Stomach (tissue), 4 donors: ENCODE data around the gene MINAR1.

Source experiments
- CTCF ChIP-seq, 7 experiments: fragments of 450-650 bp in 4 of 7; fragments of 200-600 bp in 3 of 7; sonication (generic) in 3 of 7; IDR thresholded peaks; one replicate each; pipeline ENCODE4 v1.5.1; 2016 to 2019; ENCODE audit warnings: antibody characterized with exemption in 7 of 7, control low read depth in 2 of 7, mild to moderate bottlenecking in 1 of 7
- POLR2A ChIP-seq, 4 donors: fragments of 450-650 bp; IDR thresholded peaks; one replicate each; pipeline ENCODE4 v1.6.1; 2016; ENCODE audit warnings: antibody characterized with exemption in 4 of 4, control low read depth in 2 of 4, mild to moderate bottlenecking in 1 of 4, moderate library complexity in 1 of 4

- no peak for TF ChIP-seq CTCF (IDR thresholded peaks at IDR 0.05)
- no peak for TF ChIP-seq POLR2A (IDR thresholded peaks at IDR 0.05)
Measured at GRCh38 chr15:79427781-79428598, 4.1 kb upstream of the MINAR1 start.
